ENCODE measurements around the gene APH1B.

- TF ChIP-seq CTCF (IDR thresholded peaks at IDR 0.05) (no peak), POLR2AphosphoS5 (IDR thresholded peaks at IDR 0.05) (no peak), POLR2A (IDR thresholded peaks at IDR 0.05) (no peak), EP300 (IDR thresholded peaks at IDR 0.05; ENCODE audit: low read depth) (no peak)
Observed at GRCh38 chr15:63244399-63244798, 33.0 kb upstream of the APH1B start.

All from transverse colon (tissue), 4 donors.